NCI-H2081 (cell line): ENCODE results near the gene PKIB.

ENCODE experiments used
- DNase-seq, 2 experiments: peaks; one replicate each; lab custom pipeline; 2025; lab: John Stamatoyannopoulos, UW

The PKIB gene

GRCh38 chr6:122669418-122669817, 59.2 kb downstream of the PKIB start:
- DNase-seq, result no peak

GRCh38 chr6:122669868-122670267, 59.7 kb downstream of the PKIB start:
- DNase-seq, result no peak

- no peak for DNase-seq
These were observed 61.0 kb downstream of the PKIB start for GRCh38 chr6:122671251-122671650.

GRCh38 chr6:122673343-122673961, 63.2 kb downstream of the PKIB start:
- no peak for DNase-seq

GRCh38 chr6:122676146-122676545, 65.9 kb downstream of the PKIB start:
- DNase-seq, result no peak

GRCh38 chr6:122676688-122677087, 66.5 kb downstream of the PKIB start:
- DNase-seq, result no peak

GRCh38 chr6:122677406-122677805, 67.2 kb downstream of the PKIB start:
- no peak for DNase-seq

- DNase-seq, result no peak
These were observed 68.6 kb downstream of the PKIB start for GRCh38 chr6:122678841-122679240.

- no peak for DNase-seq
These were observed 71.5 kb downstream of the PKIB start for GRCh38 chr6:122681705-122682104.

- DNase-seq, result no peak
These were observed 73.9 kb downstream of the PKIB start for GRCh38 chr6:122683989-122684651.

- no peak for DNase-seq
These were observed 82.0 kb downstream of the PKIB start for GRCh38 chr6:122692175-122692598.

GRCh38 chr6:122692807-122693580, 82.8 kb downstream of the PKIB start:
- DNase-seq, result no peak

- DNase-seq, result no peak
These were observed 83.9 kb downstream of the PKIB start for GRCh38 chr6:122694075-122694474.

GRCh38 chr6:122694602-122695001, 84.4 kb downstream of the PKIB start:
- no peak for DNase-seq

GRCh38 chr6:122695188-122695587, 85.0 kb downstream of the PKIB start:
- no peak for DNase-seq

GRCh38 chr6:122696079-122696478, 85.9 kb downstream of the PKIB start:
- no peak for DNase-seq

- no peak for DNase-seq
These were observed 86.6 kb downstream of the PKIB start for GRCh38 chr6:122696853-122697252.

- no peak for DNase-seq
These were observed 87.3 kb downstream of the PKIB start for GRCh38 chr6:122697458-122697857.

GRCh38 chr6:122701666-122702065, 91.5 kb downstream of the PKIB start:
- DNase-seq, result no peak

GRCh38 chr6:122702841-122703240, 92.6 kb downstream of the PKIB start:
- DNase-seq, result no peak

GRCh38 chr6:122704066-122704465, 93.9 kb downstream of the PKIB start:
- DNase-seq, result no peak

- no peak for DNase-seq
These were observed 99.8 kb downstream of the PKIB start for GRCh38 chr6:122709922-122710512.
